GM19043 (cell line): Measurements from ENCODE around the gene DSCAML1.

Experiments
- ATAC-seq: cut with Tn5 transposase; IDR thresholded peaks from one replicate; pipeline ENCODE4 v1.9.1; 2021; ENCODE audit warnings: low read depth; ENCODE audit not compliant: unreplicated experiment

The DSCAML1 gene

DNA sequence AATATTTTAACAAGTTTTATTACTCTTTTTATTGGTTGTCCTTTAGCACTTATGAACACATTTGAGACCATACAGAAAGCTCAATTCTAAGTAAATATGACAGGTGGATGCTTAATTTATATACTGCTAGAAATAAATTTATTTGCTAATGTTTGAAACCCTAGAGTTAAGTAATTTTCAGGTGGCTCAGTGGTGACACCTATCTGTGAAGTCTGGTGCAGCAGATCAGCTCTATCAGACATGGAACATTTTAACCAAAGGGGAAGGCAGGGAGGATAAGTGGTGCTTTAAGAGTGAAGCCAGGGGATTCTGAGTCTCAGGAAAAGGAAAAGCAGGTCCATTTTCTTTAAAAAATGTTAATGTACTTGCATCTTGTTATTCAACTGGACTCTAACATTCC is 175.8 kb downstream of the DSCAML1 start:
- ATAC-seq = no peak

DNA sequence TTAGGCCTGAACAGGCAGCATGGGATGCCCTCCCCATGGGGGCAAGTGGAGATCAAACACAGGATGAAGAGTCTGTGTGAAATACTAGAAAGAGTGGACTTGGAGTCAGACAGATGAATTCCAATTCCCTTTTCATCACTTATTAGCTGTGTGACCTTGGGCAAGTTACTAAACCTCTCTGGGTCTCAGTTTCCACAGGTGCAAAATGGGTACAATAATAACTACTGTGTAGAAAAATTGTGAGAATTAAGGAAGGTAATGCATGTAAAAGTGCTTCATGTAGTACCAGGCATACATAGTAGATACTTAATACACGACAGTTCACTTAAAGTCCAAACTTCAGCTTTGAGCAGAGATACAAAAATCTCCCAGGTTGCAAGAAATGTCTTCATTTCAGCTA is 176.4 kb downstream of the DSCAML1 start:
- no peak for ATAC-seq

DNA sequence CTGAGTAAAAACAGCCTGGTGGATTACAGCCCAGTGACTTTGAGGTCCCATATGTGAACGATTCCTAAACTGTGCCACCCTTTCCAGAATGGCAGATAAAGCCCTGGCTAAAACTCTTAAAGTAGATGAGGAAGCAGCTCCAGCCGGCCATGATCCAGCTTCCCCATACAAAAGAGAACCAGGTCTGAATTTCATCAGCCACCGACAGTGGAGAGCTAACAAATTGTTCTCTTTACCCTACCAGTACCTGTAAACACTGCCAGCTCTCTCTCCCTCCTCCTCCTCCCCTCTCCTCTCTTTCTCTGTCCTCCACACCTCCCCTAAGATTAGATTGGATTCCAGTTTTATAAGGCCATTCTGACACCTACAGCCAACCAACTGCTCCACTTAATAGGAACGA is 176.9 kb downstream of the DSCAML1 start:
- ATAC-seq = no peak

DNA sequence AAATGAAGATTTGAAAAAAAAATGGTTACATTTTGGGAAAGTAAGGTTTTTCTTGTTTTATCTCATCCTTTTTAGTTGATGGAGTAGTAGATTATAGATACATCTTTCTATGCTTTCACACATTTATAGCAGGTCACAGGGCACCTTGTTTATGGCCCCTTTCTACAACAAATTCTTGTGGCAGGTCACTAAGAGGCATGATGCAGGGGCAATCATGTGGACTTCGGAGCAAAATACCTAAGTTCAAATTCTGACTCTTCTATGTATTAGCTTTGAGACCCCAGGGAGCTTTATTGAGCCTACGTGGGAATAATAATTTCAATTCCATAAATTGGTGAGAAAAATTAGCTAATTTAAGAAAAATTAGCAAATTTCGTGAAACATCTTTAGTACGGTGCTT is 177.4 kb downstream of the DSCAML1 start:
- no peak for ATAC-seq

DNA sequence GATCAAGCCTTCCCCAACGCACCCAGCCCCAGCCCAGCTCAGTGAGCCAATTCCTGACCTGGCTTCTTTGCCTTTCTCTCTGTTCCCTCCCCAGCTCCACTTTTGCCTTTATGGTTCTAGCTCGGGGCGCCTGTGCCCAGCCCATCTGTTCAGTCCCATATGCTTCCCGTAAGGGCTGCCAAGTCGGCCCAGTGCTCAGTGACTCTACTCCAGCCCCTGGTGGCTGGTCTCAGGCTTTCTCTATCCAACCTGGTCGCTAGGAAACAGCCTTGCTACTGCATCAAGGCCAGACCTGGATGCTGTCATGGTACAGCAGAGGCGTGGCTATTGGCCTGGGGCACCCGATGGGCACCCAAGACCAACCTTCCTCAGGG is 178.0 kb downstream of the DSCAML1 start:
- ATAC-seq = no peak

DNA sequence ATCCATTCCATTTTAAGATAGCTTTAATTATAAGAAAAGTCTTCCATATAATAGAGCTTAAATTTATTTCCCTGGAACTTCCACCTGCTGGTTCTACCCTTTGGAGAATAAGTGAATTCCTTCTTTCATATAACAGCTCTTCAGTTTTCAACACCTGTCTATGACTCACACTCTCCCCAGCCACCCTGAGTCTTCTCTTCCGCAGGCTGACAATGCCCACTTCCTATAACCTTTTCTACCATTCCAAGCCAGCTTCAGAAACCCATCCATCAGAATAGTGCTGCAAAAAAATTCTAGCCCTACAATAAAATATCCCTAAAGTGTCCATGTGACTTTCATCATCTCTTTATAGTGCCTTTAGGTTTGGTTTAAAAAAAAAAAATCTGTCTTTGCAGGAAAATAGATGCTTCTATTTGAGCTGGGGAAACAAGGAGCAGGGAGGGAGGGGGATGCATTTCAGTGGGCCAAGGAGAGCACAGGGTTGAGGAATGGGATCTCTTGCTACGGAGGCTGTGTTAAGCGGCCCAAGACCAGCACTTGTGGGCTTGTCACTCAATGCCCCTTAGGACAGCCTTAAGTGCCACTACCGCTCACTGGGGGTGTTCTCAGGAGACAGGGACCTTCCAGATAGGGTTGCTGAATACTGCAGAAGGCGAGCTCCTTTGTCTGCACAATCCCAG is 178.6 kb downstream of the DSCAML1 start:
- no peak for ATAC-seq

DNA sequence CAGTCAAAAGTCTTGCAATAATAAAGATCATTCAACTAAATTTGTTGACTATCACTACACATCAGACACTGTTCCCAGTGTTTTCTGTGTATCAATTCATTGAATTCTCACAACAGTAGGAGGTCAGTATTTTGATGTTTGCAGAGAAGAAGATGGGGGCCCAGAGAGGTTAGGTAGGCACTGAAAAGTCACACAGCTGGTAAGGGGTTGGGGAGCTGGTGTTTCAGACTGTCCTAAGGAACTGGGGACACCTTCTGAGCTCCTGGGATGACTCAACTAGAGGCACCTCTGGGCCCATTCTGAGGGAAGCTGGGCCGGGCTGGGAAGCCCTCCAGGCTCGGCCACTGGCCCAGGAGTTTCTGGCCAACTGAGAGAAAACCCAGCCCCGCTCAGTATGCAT is 180.0 kb downstream of the DSCAML1 start:
- no peak for ATAC-seq

DNA sequence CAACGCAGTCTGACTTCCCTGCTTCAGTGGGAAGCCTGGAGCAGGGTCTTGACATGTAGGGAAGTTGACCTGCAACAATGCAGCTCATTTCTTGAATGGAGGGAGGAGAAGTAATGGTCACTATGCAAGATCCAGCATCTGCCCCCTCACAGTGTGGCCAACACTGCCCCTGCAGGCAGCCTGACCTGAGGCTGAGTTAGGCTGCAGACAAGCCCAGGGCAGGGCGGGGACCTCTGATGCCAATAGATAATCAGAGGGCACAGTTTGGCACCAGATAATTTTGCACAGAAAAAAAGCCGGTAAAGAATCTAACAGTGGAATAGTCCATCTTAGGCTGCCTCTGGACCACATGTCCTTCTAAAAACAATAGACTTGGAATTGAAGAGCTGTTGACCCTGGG is 182.3 kb downstream of the DSCAML1 start:
- ATAC-seq = no peak

DNA sequence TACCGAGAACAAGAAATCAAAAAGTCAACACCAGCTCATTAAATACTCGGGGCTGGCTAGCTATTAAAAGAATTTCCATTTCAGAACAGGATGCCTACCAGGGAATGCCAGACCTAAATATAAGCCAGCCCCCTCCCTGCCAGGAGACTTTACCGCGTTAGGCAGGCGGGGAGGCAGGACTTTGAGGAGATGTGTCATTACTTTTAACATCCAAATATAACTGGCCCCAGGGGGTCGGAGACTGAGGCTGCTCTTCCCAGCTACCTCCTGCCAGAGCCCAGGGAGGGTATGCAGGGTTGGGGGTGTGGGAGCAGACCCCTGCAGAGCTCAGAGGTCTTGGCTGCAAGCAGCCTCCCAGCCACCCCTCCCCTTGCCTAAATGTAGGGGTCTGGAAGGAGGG is 183.5 kb downstream of the DSCAML1 start:
- no peak for ATAC-seq

DNA sequence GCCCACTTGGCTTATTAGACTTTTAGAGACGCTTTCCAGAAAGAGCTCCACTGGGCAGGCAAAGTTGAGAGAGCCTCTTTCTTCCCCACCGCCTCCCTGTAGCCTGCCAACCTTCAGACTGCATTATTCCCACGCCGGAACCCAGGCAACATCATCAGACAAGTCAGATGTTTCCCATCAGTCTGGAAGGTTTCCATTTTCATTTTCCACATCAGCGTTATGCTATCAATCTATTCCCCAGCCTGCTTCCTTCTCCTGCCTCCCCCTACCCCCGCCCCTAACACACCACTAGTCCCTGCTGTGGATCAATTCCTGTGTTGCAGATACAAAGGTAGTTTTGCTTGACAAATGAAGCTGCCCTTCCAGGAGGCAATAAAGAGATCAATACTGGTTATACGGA is 184.8 kb downstream of the DSCAML1 start:
- ATAC-seq = no peak

DNA sequence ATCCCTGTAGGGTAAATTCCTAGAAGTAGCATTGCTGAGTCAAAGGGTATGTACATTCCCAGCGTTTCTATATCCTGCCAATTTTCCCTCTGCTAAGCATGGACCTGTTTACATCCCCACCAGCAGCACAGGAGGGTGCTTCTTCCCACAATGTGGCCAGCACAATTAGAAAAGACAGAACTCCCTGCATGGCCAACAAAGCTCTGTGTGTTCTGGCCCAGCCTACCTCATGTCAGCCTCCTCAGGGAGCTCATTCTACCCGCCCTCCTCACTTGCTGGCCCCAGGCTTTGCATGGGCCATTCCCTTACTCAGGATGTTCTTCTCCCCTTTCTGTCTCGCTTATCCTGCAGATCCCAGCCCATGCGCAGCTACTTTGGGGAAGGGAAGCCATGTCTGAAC is 186.1 kb downstream of the DSCAML1 start:
- ATAC-seq = no peak

DNA sequence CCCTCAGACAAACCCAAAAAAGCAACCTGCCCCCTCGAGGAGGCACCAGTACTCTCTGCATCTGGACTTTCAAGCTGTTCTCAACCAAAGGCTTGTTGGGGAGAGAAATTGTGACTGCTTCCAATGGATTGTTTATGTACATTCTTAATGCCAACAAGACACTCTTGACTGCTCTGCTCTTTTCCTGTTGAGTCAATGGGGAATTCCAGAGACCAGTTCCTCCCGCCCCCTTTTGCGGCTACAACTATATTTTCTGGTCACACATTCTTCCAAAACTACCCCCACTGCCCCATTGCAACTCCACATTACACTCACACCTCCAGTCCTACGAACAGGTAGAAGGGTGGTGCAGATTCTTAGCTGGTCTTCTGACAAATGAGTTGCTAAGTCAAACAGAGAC is 187.0 kb downstream of the DSCAML1 start:
- no peak for ATAC-seq

DNA sequence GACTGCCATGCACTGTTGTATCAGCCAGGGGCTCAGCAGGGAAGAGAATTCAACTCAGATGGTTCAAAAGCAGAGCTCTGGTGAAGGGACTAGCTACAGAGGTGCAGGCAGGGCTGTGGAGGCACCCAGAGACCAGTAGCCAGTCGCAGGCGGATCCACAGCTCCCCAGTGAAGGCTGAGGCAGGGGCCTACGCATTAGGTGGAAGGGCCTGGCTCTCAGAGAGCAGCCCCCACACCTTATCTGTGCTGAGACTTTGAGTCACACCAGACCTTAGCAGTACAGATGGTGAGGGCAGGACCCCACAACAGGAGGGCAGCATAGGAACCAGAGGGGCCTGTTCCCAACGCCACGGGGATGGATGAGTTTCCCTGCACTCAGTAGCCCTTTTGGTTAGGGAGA is 189.6 kb downstream of the DSCAML1 start:
- no peak for ATAC-seq

DNA sequence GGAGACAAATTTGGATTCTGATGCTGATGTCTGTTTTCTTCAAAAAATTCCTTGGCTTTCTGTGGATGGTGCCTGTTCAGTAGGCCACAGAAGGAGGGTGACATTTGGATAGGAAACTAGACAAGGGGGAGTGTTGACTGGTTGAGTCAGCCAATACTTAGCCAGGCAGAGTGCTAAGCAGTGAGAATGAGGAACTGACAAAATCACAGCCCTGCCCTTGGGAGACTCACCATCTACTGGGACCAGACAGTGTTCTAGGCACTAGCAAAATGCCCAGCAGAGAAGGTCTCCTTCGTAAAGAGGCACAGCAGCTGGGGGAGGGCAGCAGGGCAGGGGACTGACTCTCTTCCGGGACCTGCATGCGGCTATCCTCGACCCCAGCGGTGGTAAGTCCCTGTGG is 190.2 kb downstream of the DSCAML1 start:
- no peak for ATAC-seq

DNA sequence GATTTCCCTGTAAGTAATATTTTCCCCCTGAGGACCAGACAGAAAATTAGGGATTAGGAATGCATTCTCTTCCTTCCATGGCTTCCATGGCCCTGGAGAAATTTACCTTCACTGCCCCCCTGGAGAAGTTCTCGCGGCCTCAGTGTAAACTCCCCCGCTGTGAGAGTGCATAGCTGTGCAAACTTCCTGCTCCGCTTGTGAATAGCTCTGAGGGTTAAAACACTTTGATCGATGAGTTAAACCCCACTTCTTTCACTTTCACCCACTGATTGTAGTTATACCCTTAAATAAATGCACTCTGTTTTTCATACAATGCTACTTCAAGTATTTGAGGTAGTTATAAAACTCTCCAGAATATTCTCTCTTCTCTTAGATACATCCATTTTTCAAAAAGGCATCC is 190.8 kb downstream of the DSCAML1 start:
- peak; percentile 61 for ATAC-seq

DNA sequence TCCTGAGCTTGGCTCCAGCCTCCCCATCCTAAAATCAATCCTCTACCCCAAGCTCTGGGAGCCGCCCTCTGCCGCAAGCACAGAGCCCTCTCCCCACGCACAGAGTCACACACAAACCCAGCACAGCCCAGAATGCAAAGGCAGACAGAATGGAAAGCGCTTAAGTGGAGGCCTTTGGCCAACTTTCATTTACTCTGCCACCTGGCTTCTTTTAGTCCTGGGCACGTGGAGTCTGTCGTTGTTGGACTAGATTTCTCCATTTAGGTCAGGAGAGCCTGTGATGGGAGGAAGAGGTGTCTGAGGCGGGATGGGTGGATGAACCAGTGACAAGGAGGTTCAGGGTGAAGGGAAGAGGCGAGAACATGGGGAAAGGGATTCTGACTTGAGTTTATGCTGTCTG is 191.7 kb downstream of the DSCAML1 start:
- no peak for ATAC-seq

DNA sequence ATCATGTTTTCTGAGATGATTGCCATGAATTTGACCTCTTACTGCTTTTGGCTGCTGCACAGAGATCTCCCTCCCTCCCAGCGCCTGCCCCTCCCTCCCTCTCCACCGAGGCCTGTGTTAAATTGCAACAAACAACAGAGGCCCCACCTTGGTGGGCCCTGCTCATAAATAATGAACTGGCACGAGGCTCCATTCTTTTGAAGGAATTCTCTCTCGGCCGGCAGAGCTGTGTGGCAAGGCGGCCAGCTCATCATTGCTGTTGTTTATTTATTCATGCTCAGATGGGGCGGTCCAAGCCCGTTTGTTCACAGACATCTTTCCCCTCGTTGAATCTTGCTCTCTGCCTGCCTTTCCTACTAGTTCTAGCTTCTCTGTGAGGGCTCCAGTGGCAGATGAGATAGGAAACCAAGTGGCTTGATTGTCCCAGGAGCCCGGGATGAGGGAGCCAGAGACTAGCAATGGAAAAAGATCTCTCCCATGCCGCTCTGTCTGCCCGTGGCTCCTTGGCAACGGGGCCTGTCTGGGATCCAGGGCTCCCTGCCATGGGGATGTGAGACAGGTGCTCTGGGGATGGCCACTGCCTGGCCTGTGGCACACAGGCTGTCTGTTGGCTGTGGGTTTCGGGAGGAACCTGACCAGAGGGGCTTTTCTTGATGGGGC is 192.6 kb downstream of the DSCAML1 start:
- ATAC-seq = no peak

DNA sequence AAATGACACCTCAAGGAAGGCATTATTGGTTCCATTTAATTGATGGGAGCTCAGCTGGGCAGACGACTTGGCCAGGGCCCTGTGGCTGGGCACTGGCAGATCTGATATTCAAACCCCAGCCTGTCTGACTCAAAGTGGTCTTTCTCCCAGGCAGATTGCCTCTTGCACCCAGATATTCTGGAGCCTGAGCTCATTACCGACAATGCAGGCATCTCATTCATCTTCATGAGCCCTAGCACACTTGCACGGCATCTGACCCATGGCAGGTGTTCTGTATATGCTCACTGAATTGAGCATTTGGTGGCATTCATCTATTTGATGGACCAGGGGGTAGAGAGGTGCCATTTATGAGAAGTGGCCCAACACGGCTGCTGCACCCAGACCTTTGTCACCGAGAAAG is 193.1 kb downstream of the DSCAML1 start:
- no peak for ATAC-seq

DNA sequence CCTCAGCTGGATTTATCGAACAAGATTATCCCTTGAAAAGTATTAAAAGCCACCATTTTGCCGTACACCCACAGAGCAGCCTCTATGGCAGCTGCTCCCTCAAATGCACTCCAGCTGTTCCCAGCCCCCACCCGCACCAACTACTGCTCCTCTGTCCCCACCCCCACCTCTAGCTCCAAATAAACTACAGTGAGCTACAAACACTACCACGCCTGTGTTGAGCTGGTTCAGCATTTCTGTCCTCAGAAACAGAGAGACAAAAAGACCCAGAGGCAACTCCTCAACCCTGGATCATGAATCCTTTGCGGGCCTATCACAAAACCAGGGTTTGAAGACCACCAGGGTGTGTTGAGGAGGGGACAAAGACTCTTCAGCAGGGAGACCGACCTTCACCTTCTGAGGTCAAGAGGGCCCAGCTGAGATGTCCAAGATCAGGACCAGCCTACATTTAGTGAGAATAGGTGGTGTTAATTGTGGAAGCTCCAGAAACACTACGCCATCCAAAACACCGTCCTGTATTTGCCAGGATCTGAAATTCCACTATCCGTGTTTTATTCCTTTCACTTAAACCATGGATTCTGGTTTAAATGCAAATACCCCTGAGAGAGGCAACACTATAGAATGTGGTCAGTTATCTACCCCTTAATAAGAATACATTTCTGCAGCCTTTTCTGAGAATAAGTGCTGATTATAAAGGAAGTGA is 195.9 kb downstream of the DSCAML1 start:
- no peak for ATAC-seq

DNA sequence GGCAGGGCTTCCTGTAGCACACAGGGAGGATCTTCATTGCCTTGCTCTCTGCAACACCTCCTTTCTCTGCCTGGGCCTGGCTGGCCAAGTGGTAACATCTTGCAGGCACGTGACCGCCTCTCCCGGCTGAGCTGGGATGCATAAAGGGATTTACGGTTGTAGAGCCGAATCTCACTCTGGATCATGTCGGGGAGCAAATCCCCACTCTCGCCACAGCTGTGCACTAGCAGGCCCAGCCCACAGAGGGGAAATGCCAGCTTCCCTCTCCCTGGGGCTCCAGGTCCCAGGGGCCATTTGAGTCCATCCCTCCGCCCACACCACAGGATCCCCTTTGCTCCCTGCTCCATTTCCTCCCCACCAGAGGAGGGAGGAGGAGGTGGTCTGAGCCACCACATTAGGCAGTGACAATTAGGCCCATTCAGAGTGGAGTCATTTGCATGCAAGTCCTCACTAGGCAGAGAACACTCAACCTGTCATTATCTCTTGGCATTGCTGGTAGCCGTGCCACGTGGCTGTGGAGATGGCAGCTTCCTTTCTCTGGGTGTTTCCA is 196.7 kb downstream of the DSCAML1 start:
- ATAC-seq = no peak

DNA sequence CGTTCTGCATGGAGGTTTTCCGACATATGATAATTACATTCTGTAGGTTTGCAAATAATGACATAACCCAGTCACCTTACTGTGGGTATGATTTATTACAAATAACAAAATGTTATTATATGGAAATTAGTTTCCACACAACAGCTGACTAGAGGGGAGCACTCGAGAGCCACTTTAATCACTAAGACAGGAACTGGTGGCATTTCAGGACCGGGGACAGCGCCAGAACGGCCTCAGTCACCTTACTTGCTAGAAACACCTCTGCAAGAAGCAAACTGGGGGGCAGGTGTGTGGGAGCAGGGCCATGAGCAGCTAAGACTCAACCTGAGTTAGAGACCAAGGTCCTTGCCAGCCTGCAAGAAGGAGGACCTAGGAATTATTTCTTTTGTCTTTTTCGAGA is 199.9 kb downstream of the DSCAML1 start:
- no peak for ATAC-seq

DNA sequence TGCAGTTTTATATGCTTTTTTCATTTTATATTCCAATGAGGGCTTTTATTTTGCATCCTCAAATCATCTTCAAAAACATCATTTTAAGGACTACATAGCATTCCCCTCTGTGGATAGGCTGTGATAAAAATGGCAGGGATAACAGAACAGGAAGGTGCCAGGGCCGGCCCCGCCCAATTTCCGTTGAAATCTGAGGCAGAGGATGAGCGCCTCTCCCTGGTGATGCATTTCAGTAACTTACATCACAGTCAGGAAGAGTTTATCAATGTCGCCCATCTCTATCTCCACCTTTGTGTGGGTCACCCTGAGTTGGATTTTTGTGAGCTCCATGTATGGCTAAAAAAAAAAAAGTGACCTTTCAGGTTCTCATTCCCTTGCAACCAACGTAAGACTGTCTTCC is 201.6 kb downstream of the DSCAML1 start:
- ATAC-seq = no peak
